ENCODE data around the gene SLCO3A1.
A peak's percentile ranks its signal among the peaks of the same experiment; 100 is the strongest.
"Not testable (repeated sequence)": the region's sequence is repeated elsewhere in the genome, so short reads cannot be mapped to it uniquely, and the experiment has no call there.

SLCO3A1 gene

GRCh38 chr15:92035551-92035950, 182.0 kb downstream of the SLCO3A1 start:
- DNase-seq (ENCODE audit: low read depth in 3 of 3) = no peak

- no peak for DNase-seq (ENCODE audit: low read depth in 3 of 3)
Observed at GRCh38 chr15:92035961-92036360, 182.5 kb downstream of the SLCO3A1 start.

DNA sequence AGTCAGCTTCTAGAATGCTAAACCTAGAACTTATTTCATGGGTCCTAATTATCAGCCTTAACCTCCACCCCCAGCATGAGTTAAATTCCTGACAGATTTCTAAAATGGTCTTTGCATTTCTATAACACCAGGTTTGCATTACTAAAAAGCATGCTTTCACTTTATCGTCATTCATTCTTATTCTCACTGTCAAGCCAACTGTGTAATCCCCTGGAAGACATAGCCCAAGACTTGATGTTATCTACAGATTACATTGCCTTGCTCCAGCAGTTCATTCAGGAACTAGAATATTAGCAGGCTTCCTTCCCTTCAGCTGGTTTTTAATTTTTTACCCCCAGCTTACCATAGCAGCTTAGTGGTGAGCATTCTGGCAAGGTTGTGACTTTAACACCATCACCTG, 184.0 kb downstream of the SLCO3A1 start:
- no peak for DNase-seq (ENCODE audit: low read depth in 3 of 3)

DNA sequence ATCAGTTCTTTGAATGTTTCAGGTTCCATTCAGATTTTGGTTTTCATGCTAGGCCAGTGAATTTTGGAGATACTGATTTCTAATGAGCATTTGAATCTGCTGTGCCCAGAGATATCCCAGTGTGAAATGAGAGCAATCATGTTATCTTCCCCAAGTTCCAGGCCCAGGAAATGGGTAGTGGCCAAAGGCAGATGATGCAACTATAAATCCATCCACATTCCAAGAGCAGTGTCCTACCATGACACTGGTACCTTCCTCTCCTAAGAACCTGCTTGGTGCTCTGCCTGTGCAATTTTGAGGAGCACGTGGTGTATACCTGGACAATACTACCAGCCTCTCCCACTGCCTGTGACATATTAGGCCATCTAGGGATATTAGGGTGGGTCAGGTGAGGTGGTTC, 186.8 kb downstream of the SLCO3A1 start:
- no peak for DNase-seq (ENCODE audit: low read depth in 3 of 3)

DNA sequence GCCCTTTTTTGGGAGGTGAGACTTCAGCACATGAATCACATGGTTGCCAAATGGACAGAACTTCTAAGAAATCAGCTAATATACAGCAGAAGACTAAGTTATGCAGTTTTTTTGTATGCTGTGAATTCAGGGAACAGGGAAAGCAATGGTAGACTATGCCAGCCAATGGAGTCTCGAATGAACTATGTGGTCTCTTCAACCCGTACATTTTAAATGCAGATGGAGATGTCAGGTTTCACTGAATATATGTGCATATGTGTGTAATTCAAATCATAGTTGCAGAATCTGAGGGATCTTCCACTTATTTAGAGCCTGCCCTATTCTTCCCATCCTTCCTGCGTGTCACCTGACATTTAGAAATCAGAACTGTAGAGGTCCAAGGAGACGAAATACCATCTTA, 187.9 kb downstream of the SLCO3A1 start:
- DNase-seq (ENCODE audit: low read depth in 3 of 3) = no peak

GRCh38 chr15:92043283-92043682, 189.8 kb downstream of the SLCO3A1 start:
- no peak for DNase-seq (ENCODE audit: low read depth in 3 of 3)

- DNase-seq (ENCODE audit: low read depth in 3 of 3) = no peak
Observed at GRCh38 chr15:92044203-92044909, 190.8 kb downstream of the SLCO3A1 start.

DNA sequence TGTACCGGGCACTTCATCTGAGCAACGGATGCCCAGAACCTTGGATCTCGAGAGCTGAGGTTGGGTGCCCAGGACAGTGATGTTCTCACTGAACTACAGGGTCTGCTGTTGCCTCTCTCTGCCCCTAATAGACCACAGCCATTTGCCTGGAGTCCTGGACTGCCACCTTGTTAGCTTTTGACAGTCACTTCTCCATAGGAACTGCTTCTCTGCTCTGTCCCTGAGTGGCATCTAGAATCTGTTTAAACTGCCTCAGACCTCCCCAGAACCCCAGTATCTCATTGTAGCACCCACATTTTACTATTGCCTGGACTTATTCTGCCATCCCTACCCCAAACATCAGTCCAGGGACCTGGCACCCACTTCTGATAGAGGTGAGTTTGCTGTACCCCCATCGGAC, 194.4 kb downstream of the SLCO3A1 start:
- no peak for DNase-seq (ENCODE audit: low read depth in 3 of 3)

DNA sequence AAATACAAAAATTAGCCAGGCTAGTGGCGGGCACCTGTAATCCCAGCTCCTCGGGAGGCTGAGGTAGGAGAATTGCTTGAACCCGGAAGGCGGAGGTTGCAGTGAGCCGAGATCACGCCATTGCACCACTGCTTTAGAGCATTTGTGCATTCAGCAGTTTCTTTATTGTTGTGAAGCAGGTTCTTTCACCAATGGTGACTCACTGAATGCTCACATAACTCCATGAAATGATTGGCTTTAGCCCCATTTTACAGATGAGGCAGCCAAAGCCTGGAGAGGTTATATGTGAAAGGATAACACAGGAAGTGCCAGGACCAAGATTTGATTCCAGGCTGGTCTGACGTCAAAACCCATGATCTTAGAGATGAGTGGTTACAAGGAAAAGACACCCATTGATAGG, 195.2 kb downstream of the SLCO3A1 start:
- DNase-seq (ENCODE audit: low read depth in 3 of 3) = no peak

DNA sequence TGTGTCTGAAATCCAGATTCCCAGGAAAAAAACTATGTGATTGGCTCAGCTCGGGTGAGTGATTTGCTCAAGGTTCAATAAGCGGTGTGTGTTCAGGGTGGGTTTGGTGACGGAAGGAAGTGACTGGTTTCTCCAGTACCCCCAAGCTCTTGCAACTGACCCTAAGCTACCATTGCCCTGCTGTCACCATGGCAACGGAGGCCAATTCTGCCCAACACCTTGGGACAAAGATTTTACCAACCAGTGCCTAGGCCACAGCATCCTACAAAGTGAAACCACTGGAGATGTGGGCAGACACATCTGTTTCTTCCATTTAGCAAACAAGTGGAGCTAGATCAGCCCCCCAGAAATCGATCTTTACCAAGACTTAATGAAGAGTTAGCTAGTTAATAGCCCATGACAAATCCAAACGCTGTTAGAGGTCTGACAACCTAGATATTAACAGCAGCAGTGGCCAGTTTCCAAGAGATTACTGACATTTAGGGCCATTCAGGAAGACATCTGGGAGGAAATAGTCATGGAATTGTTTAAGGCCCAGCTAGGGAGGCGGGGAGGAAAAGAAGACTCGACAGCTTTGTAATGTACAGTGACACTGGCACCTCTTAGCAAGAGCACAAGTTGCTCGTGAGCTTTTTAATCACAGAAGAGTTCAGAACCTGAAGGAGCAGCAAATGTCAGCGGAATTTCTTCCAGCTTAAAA, 195.9 kb downstream of the SLCO3A1 start:
- no peak for DNase-seq (ENCODE audit: low read depth in 3 of 3)

DNA sequence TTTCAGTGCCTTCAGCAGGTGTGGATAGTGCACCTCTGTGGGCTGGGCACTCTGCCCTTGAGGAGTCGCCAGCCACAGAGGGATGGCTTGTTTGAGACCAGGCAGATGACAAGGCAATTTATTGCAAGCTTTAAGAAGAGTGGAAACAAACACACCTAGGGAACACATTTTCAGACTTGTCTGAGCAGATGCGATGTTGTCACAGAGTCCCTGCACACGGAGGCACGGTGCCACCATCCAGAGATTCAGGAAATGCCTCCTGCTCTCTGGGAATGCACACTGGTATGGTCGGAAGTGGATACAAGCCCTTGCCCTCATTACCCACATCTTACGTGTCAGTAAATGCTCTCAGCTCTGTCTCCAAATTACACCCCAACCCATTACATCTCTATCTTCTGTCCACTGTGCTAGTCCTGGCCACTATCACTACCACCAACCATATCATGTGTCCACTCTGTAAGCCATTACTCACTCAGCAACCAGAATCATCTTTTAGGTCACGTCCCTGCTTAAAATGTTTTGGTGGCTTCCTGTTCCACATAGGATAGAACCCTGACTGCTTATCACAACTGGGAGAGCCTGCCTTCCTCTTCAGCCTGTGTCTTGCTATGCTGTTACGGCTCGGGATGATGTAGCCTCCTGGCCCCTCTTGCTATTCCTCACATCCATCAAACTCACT, 196.9 kb downstream of the SLCO3A1 start:
- DNase-seq (ENCODE audit: low read depth in 3 of 3) = no peak

DNA sequence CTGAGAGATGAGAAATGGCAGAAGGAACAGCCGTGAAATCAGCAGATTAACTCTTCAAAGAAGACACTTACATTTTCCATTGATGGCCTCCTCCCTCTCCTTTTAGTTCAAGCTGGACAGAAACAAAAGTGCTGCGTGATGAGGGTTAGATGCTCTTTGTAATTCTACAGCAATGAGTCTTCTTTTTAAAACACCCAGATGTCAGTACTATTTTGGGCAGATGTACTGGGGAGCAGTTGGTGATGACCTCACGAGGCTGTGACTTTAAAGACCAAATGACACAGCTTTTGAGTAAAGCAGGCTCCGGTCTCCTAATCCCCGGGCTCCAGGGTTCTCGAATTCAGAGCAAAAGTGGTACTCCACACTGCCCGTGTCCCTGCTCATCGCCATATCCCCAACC, 198.2 kb downstream of the SLCO3A1 start:
- no peak for DNase-seq (ENCODE audit: low read depth in 3 of 3)

- DNase-seq (ENCODE audit: low read depth in 3 of 3) = no peak
Observed at GRCh38 chr15:92053753-92054316, 200.3 kb downstream of the SLCO3A1 start.

DNA sequence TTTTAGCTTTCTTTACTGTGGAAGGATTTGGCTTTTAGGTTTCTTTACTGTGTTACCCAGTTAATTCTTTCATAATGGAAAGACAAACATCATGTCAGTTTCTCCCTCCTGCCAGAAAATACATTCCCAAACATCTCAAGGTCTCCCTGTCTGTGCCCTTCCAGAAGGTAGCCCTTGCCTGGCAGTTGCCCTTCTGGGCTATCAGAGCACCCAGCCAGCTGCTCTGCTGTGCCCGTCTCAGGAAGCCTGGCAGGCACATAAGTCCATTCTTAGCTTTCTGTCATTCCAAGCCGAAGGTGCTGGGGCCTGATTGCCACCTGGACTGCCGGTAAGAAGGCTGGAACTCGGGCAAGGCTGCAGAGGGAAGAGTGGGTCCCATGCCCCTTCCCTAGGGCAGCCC, 203.4 kb downstream of the SLCO3A1 start:
- no peak for DNase-seq (ENCODE audit: low read depth in 3 of 3)

DNA sequence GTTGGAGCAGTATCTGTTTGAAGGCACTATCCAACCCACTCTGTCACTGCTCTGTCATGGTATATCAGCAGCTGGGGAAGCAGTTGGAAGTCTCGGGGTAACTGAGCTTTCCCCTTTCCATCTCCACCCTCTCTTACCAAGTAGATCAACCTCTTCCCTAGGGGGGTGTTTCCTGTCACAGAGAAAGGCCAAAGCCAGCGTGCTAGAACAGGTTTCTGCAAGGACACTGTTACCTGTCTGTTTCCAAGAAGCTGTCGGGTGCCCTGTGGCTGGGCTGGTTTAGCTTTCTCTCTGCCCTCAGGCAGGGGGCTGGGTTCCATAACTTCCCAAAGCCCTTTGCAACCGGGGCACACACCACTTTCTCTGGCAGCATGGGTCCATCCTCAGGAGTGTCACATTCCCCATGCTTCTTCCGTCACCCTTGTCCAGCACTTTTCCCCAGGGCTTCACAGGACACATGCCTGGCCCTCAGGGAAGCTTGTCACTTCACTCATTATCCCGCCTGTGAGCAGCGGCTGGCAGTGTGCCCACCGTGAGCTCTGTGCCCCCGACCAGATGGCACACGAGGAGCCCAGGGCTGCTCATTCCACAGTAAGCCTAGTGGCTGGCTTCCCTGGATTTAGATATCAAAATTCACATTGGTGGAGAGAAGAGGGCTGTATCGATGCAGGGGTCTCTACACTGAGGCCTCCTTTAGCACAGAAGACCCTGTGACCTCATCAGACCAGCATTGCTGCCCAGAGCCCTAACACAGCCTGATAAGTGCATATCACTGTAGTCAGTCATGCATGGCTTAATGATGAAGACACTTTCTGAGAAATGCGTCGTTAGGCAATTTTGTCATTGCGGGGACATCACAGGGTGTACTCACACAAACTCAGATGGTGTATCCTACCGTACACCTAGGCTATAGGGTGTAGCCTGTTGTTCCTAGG, 205.8 kb downstream of the SLCO3A1 start:
- DNase-seq (ENCODE audit: low read depth in 3 of 3) = no peak

GRCh38 chr15:92059971-92060311, 206.4 kb downstream of the SLCO3A1 start:
- not testable (repeated sequence) for DNase-seq (ENCODE audit: low read depth in 3 of 3)

DNA sequence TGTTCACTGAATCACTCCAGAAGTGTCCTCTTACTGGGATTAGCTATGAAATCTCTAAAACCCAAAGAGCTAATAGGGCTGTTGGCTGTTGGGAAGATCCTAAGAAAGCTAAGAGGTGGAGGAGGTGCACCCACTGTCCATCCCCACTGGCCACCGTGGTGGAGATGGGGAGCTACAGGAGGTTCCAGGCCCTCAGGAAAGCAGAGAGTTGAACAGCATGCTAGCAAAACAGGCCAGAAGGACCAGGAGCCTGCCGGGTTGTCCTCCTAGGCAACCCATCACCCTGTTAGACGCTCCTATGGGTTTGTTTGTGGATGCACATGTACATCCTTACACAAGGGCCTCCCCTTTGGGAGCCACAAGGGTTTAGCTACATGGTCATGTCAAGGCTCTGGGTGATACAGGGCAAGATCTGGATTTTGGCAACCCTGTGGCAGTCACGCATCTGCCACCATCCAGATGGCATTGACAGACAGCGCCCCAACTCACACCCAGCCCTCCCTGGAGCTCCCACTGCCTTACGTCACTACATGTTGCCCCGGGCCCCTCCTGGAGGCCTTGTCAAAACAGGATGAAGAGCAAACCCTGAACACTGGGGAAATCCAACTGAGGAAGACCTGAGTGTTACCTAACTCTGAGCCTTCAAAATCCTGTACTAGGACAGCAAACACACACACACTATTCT, 208.1 kb downstream of the SLCO3A1 start:
- DNase-seq (ENCODE audit: low read depth in 3 of 3) = no peak

DNA sequence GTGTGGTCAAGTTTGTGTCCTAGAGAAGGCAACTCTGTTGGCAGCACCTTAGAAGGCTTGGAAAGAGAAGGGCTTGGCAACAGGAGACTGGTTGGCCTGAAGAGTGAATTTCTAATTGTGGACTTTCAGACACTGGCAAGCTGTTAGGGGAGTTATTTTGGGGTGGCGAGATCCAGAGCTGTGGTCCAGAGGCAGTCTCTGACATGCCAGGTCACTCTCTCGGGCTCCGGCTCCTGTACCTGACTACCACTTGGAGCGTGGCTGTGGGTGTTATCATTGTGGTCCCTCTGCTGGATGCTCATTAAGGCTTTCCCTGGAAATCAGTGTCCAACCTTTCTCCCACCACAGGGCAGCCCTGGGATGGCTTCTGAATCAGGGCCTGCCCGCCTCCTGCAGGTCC, 209.0 kb downstream of the SLCO3A1 start:
- no peak for DNase-seq (ENCODE audit: low read depth in 3 of 3)

DNA sequence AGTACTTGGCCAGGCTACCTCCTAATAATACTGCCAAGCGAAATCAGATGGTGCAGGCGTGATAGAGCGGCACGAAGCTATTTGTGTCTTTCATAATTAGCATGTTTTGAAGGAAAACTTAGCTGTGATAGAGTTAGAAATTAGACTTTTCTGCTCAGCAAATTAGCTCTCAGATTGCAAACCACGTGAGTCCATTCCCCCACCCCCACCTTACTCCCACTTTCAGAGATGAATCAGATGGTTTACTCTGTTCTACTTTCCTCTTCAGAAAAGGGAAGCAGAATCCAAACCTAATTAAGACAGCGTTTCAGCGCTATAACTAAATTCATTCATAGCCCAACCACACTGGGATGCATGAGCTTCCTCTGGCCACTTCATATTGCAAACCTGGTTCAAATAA, 214.6 kb downstream of the SLCO3A1 start:
- DNase-seq (ENCODE audit: low read depth in 3 of 3) = no peak

DNA sequence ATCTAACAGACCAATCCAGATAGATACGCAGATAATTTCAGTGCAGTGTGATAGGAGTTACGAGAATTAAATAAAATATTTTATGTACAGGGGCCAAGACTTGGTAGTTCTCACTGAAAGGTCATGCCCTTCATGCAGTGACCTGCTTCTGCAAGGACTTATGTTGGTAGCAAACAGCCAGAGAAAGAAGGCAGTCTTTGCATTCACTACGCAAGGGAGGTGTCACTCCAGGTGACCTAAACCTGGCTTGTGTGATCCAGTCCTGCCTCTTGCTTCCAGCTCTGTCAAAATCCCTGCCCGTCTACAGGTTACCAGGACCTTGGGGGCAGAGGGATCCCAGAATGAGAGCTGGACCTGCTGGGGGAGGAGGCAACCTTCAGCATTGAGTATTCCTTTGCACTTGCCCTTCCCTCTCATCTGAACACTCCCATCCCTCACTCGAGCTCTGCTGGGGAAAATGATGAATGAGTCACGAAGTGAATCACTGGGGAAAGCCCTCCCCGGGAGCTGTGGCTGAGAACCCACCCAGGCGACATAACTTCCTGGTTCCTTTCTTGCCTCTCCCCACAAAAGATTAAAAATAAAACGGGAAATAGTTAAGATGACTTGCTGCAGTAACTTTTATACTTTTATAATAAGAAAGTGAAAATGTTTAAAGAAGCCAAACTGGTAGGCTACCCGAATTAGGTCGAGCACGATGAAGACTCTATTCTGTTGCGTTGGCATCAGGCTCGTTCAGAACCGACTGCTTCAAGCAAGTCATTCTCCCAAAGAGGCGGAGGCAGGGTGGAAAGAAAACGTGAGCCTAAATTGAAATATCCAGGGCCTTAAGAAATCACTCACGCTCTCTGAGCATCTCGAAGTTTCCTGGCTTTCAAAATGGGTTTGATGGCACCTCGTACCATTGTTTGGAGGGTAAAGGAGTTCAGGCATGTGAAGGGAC, 216.1 kb downstream of the SLCO3A1 start:
- DNase-seq (ENCODE audit: low read depth in 3 of 3) = peak; percentile 13 to 27 (median 14)
